Measurements from ENCODE around the gene SORCS2.

SORCS2 gene

DNA sequence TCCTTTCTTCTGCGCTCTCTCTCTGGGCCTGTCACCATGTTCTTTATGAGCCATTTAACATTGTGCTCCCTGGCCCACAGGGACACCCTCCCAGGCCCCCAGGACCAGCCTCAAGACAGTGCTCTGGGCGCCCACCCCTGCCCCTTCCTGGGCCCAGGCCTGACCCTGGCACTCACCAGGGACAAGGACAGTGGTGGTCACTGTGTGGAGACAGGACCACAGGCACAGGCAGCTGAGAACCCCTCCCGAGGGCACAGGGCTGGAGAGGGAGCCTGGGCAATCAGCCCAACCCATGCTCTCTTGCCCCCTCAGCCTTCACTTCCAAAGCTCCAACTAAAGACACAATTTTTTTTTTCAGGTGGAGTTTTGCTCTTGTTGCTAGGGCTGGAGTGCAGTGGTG, 460.6 kb downstream of the SORCS2 start:
- TF ChIP-seq, protein P1, sequence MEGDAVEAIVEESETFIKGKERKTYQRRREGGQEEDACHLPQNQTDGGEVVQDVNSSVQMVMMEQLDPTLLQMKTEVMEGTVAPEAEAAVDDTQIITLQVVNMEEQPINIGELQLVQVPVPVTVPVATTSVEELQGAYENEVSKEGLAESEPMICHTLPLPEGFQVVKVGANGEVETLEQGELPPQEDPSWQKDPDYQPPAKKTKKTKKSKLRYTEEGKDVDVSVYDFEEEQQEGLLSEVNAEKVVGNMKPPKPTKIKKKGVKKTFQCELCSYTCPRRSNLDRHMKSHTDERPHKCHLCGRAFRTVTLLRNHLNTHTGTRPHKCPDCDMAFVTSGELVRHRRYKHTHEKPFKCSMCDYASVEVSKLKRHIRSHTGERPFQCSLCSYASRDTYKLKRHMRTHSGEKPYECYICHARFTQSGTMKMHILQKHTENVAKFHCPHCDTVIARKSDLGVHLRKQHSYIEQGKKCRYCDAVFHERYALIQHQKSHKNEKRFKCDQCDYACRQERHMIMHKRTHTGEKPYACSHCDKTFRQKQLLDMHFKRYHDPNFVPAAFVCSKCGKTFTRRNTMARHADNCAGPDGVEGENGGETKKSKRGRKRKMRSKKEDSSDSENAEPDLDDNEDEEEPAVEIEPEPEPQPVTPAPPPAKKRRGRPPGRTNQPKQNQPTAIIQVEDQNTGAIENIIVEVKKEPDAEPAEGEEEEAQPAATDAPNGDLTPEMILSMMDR (conservative IDR thresholded peaks at IDR 0.05; ENCODE audit: low read length): no peak
- no peak overlapping the region for H3K4me3 ChIP-seq (ENCODE audit: low read length)
- no peak for DNase-seq (ENCODE audit: low read depth)

DNA sequence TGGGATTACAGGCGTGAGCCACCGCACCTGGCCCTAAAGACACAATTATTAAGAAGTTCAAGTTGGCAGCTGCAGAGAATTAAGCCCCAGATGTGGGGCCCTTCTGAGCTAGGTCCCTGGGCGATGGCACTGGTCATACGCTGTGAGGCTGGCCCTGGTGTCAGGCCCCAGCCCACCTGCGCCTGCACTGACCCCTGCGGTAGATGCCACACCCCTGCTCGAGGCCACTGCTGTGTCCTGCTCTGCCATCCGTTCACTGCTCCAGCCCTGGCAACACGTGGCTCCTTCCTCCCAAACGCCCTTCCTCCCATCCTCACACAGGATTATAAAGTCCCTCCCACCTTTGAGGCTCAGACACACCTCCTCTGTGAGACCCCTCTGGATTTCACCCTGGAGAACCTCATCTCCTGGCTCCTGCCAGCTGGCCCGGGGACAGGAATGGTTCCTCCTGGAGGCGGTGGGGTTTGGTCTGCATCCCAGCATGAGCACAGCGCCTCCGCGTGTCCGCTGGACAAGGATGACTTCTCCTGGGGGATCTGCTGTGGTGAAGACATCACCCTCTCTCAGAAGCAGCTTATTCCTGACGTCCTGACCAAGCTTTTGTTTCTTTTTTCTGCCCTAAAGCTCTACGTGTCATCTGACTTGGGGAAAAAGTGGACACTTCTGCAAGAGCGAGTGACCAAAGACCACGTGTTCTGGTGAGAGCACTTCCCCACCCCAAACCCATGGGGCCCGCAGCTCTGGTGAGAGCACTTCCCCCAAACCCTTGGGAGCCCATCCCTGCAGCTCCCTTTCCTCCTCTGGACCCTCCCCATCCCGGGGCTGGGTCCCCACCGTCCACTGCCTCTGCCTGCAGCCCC, 461.4 kb downstream of the SORCS2 start:
- H3K4me3 ChIP-seq (ENCODE audit: low read length): no peak overlapping the region
- TF ChIP-seq, protein P1 (conservative IDR thresholded peaks at IDR 0.05; ENCODE audit: low read length): no peak
- no peak for DNase-seq (ENCODE audit: low read depth)

DNA sequence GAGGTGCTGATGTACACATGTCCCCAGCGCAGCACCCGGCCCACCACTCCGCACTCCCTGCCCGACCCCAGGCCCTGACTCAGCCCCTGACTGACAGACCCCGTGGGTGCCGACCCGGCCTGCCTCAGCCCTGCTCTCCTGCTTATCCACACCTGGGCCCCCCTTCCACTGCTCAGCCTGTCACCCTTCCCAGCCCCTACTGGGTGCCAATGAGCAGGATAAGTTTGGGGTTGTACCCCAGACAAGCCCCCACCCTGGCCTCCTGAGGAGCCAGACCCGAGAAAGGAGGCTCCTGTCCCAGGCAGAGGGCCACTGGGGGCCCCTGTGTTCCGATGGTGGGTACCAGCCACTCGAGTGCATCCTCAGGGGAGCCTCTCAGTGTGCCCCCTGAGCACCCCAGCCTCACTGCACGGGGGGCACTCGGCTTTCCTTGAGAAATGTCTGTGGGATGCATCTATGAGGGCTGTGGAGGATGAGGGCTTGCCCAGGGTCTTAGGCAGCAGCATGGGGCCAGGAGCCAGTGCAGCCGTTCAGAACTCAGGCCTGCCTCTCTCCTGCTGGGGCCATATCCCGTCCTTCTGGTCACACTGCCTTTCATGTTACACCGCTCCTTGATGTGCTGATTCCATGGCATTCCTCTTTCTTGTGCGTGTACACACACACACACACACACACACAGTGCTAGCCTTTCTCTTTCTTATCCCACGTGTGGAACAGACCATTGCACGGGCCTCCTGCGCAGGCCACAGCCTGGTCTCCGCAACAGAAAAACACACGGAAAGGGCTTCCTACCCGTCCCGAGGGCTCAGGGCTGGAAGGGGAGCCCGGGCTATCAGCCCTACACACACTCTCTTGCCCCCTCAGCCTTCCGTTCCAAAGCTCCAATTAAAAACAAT, 462.5 kb downstream of the SORCS2 start:
- DNase-seq (ENCODE audit: low read depth): no peak
- TF ChIP-seq, protein P1 (conservative IDR thresholded peaks at IDR 0.05; ENCODE audit: low read length): no peak
- H3K4me3 ChIP-seq (ENCODE audit: low read length): no peak overlapping the region

DNA sequence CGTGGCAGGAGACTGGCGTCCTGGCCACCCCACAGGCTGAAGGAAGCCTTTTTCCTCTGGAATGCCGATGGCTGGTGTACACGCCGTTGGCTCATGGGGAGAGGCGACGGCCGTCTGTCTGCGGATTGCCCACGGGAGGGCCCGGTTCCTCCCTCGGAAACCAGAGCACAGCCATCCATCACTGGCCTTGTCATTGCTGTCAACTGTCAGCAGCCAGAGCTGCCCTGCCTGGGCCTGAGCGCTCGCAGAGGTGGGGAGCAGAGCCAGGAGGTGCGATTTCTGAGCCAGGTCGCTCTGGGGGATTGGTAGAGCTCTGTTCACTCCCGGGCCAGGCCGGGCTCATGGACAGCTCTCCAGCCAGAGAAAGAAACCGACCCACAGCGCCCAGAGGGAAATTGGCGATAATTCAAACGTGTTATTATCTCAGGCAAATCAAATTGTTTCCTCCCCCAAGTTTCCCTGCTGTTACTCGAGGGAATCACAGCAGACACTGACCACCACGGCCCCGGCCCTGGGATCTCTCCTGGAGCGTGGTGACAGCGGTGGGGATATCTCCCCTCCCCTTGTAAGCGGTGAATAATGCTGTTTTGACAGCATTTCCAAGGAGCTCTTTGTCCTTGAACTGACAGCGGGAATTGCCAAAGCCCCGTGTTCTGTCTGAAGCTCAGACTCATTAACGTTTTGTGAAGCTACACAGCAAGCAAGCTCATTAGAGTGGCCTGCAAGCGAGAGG, 463.3 kb downstream of the SORCS2 start:
- TF ChIP-seq, protein P1 (conservative IDR thresholded peaks at IDR 0.05; ENCODE audit: low read length): no peak
- DNase-seq (ENCODE audit: low read depth): no peak

DNA sequence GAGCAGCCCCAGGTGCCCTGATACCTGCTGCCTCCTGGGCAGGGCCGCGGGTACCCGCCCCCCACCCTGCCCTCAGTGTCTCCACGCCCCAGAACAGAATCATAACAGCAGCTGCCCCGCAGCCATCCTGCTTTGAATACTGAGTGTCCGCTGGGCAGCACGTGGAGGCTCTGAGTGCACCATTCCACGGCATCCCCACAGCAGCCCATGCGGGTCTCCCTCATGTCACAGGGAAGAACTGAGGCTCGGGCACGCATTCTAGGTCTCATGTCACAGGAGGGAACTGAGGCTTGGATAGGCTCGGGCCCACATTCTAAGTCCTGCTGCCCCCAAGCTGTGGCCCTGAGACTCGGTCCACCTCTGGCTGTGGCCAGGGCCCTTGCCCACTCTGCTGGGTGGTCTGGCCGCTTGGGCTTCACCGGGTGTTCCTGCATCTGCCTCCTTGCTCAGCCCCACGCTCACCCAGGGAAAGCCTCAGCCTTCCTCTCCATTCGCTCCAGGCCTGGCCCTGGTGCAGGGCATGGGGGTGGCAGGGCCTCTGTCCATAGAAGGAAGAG, 464.0 kb downstream of the SORCS2 start:
- TF ChIP-seq, protein P1 (conservative IDR thresholded peaks at IDR 0.05; ENCODE audit: low read length): no peak
- DNase-seq (ENCODE audit: low read depth): no peak

More for the DNA sequence above, 463.3 kb downstream of the SORCS2 start:
- no peak overlapping the region for H3K4me3 ChIP-seq (ENCODE audit: low read length)

DNA sequence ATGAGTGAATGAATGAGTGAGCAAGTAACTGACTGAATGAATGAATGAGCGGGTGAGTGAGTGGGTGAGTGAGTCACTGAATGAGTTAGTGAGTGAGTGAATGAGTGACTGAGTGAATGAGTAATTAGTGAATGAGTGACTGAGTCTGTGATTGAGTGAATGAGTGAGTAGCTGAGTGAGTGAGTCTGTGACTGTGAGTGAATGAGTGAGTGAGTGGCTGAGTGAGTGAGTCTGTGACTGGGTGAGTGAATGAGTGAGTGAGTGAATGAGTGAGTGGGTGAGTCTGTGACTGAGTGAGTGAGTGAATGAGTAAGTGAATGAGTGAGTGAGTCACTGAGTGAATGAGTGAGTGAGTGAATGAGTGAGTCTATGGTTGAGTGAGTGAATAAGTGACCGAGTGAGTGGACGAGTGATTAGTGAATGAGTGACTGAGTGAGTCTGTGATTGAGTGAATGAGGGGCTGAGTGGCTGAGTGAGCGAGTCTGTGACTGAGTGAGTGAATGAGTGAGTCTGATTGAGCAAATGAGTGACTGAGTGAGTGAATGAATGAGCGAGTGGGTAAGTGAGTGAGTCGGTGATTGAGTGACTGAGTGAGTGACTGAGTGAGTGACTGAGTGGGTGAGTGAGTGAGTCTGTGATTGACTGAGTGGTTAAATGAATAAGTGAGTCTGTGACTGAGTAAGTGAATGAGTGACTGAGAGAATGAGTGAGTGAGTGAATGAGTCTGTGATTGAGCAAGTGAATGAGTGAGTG, 465.4 kb downstream of the SORCS2 start:
- no peak overlapping the region for H3K4me3 ChIP-seq (ENCODE audit: low read length)
- TF ChIP-seq, protein P1 (conservative IDR thresholded peaks at IDR 0.05; ENCODE audit: low read length): no peak
- DNase-seq (ENCODE audit: low read depth): no peak

More for the DNA sequence above, 464.0 kb downstream of the SORCS2 start:
- H3K4me3 ChIP-seq (ENCODE audit: low read length): no peak overlapping the region

Measured in AG10803 (cell line).